Lower leg skin (tissue), 4 donors: Measurements from ENCODE around the gene IMMP2L. TPM values are rescaled to one million over a fixed set of nuclear protein-coding genes. Genes with fewer than 3 reads are reported as not detected.

ENCODE experiments used
- DNase-seq, 2 donors: peaks; one replicate each; pipeline ENCODE4 v3.0.0-alpha.2; 2019; ENCODE audit warnings: low spot score in 2 of 2
- H3K4me3 ChIP-seq: fragments of 200-600 bp; sonication (generic); 2 replicates; pipeline ENCODE4 v1.5.1; 2017; ENCODE audit warnings: mild to moderate bottlenecking, low read depth; ENCODE audit not compliant: poor library complexity, severe bottlenecking
- POLR2A ChIP-seq, 2 donors: fragments of 450-650 bp; IDR thresholded peaks; one replicate each; pipeline ENCODE4 v1.6.1; 2016 to 2017; ENCODE audit warnings: antibody characterized with exemption in 2 of 2, mild to moderate bottlenecking in 1 of 2, moderate library complexity in 1 of 2
- WGBS, 2 donors: methylation state at CpG; one replicate each; pipeline ENCODE4 v1.1.5; 2018; 5-methylcytosine and 5-hydroxymethylcytosine counted together
- intact Hi-C: fragments of 100-400 bp; cut with DNase I; formaldehyde crosslinking; loops from one replicate; pipeline ENCODE4 v1.15.0; 2023; ENCODE audit warnings: low total_unique reads
- total RNA-seq, 4 donors: library from RNA; depleted of rRNA; stranded (reverse); fragments of >200 nt; gene quantifications; one replicate each; pipeline ENCODE4 v1.1.0, GENCODE V29; 2016
- TF ChIP-seq, protein P1 (sequence below), 3 donors: fragments of 450-650 bp; IDR thresholded peaks; one replicate each; pipeline ENCODE4 v1.5.1; 2016; ENCODE audit warnings: antibody characterized with exemption in 3 of 3, mild to moderate bottlenecking in 3 of 3, moderate library complexity in 2 of 3

Gene IMMP2L
- total RNA-seq, 4 donors from 2014 or later: 13.6 to 16.8 (median 16.4) TPM

DNA sequence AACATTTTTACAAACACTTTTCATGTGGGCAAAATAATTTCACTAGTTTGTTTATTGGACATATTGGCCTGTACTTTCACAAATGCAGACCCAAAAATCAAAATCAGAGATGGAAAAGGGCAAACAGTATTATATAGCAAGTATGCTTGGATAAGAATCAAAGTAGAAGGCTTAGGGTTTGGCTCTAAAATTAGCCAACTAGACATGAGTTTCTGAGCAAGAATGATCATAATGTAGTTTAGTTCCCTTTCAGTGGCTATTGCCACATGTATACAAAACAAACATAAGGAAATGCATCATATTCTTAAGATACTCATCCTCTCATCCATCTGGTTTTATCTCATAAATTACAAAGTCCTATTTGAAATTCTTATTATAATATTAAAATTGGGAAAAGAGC is 132.5 kb downstream of the IMMP2L start:
- no peak for TF ChIP-seq POLR2A (IDR thresholded peaks at IDR 0.05)
- TF ChIP-seq, protein P1, sequence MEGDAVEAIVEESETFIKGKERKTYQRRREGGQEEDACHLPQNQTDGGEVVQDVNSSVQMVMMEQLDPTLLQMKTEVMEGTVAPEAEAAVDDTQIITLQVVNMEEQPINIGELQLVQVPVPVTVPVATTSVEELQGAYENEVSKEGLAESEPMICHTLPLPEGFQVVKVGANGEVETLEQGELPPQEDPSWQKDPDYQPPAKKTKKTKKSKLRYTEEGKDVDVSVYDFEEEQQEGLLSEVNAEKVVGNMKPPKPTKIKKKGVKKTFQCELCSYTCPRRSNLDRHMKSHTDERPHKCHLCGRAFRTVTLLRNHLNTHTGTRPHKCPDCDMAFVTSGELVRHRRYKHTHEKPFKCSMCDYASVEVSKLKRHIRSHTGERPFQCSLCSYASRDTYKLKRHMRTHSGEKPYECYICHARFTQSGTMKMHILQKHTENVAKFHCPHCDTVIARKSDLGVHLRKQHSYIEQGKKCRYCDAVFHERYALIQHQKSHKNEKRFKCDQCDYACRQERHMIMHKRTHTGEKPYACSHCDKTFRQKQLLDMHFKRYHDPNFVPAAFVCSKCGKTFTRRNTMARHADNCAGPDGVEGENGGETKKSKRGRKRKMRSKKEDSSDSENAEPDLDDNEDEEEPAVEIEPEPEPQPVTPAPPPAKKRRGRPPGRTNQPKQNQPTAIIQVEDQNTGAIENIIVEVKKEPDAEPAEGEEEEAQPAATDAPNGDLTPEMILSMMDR (IDR thresholded peaks at IDR 0.05): no peak
- H3K4me3 ChIP-seq: no peak overlapping the region
- no peak for DNase-seq
- intact Hi-C loops: no loop called here

GRCh38 chr7:111424768-111425167 is 137.5 kb downstream of the IMMP2L start:
- intact Hi-C loops: no loop called here
- DNase-seq: no peak
- no peak overlapping the region for H3K4me3 ChIP-seq
- TF ChIP-seq POLR2A (IDR thresholded peaks at IDR 0.05): no peak
- TF ChIP-seq, protein P1 (IDR thresholded peaks at IDR 0.05): no peak

DNA sequence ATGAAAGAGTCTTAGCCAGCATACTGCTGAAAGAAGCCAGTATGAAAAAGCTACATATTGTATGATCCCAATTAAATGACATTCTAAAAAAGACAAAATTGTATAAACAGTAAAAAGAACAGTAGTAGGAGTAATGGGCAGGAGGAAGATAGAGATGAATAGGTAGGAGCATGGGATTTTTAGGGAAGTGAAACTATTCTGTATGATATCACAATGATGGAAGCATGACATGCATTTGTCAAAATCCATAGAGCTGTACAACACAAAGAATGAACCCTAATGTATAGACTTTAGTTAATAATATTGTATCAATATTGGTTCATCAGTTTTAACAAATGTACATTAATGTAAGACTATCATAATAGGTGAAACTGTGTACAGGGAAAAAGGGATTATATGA is 147.9 kb downstream of the IMMP2L start:
- no peak for TF ChIP-seq POLR2A (IDR thresholded peaks at IDR 0.05)
- TF ChIP-seq, protein P1 (IDR thresholded peaks at IDR 0.05): no peak
- no peak overlapping the region for H3K4me3 ChIP-seq
- intact Hi-C loops: no loop called here
- DNase-seq: no peak

GRCh38 chr7:111413739-111414138 is 148.6 kb downstream of the IMMP2L start:
- WGBS, 2 donors: 70 to 73% methylated on average over 3 of the region's 3 CpGs
- DNase-seq: no peak
- H3K4me3 ChIP-seq: no peak overlapping the region
- intact Hi-C loops: no loop called here
- TF ChIP-seq, protein P1 (IDR thresholded peaks at IDR 0.05): no peak
- TF ChIP-seq POLR2A (IDR thresholded peaks at IDR 0.05): no peak

GRCh38 chr7:111410899-111411298 is 151.4 kb downstream of the IMMP2L start:
- DNase-seq: no peak
- H3K4me3 ChIP-seq: no peak overlapping the region
- intact Hi-C loops: no loop called here
- TF ChIP-seq, protein P1 (IDR thresholded peaks at IDR 0.05): no peak
- TF ChIP-seq POLR2A (IDR thresholded peaks at IDR 0.05): no peak

- intact Hi-C loops: no loop called here
- no peak for TF ChIP-seq POLR2A (IDR thresholded peaks at IDR 0.05)
- TF ChIP-seq, protein P1 (IDR thresholded peaks at IDR 0.05): no peak
- 81 to 97% methylated on average over 1 of the region's 1 CpG for WGBS, 2 donors
- no peak for DNase-seq
- no peak overlapping the region for H3K4me3 ChIP-seq
Observed at GRCh38 chr7:111409714-111410422, 152.4 kb downstream of the IMMP2L start.
